GM10266 (cell line): Measurements from ENCODE around the gene BPGM.

Source experiments
- DNase-seq: peaks from one replicate; pipeline ENCODE4 v3.0.0; 2012; ENCODE audit errors: extremely low spot score
- TF ChIP-seq, protein P1 (sequence below): IDR thresholded peaks from 2 replicates; pipeline ENCODE4 v1.5.1; 2012; ENCODE audit warnings: mild to moderate bottlenecking, low read depth; ENCODE audit not compliant: control insufficient read depth, insufficient read depth; ENCODE audit errors: missing control alignments

Gene BPGM

DNA sequence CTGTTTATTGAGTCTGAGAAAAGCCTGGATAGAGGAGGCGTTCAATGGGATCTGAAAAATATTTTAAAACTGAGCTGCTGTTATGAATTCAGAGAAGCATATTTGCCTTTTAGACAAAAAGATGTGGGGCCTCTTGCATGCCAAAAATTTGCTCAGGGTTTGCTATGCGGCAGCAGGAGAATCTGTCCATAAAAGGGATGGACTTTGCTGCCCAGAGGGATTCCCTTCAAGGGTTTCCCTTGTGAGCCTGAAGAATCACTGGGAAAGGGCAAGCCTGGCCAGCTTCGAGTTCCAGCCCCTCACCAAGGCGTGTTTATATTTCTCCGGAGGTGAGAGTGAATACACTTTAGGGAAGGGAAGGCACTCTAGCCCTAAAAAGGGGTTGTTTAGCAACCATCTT, 77.2 kb downstream of the BPGM start:
- TF ChIP-seq, protein P1, sequence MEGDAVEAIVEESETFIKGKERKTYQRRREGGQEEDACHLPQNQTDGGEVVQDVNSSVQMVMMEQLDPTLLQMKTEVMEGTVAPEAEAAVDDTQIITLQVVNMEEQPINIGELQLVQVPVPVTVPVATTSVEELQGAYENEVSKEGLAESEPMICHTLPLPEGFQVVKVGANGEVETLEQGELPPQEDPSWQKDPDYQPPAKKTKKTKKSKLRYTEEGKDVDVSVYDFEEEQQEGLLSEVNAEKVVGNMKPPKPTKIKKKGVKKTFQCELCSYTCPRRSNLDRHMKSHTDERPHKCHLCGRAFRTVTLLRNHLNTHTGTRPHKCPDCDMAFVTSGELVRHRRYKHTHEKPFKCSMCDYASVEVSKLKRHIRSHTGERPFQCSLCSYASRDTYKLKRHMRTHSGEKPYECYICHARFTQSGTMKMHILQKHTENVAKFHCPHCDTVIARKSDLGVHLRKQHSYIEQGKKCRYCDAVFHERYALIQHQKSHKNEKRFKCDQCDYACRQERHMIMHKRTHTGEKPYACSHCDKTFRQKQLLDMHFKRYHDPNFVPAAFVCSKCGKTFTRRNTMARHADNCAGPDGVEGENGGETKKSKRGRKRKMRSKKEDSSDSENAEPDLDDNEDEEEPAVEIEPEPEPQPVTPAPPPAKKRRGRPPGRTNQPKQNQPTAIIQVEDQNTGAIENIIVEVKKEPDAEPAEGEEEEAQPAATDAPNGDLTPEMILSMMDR, result no peak
- DNase-seq, result no peak

DNA sequence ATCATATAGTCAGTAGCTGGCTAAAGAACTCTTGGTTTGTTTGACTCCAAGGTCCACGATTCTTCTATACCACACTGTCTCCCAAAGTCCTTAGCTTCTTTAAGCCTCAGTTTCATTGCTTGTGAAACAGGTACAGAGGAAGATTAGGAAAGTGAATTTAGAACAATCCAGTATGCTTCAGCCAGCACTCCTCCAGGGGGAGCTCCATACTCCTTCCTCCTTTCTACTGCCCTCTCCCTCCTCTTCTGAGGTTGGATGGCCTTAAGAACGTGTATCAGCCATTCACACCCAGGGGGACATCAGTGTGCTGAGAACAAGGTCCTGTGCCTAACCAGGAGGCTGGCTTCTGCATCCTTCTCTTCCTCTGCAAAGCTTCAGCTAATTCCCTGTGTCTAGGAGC, 78.0 kb downstream of the BPGM start:
- peak; percentile 28 for DNase-seq
- TF ChIP-seq, protein P1, result peak; percentile 59

DNA sequence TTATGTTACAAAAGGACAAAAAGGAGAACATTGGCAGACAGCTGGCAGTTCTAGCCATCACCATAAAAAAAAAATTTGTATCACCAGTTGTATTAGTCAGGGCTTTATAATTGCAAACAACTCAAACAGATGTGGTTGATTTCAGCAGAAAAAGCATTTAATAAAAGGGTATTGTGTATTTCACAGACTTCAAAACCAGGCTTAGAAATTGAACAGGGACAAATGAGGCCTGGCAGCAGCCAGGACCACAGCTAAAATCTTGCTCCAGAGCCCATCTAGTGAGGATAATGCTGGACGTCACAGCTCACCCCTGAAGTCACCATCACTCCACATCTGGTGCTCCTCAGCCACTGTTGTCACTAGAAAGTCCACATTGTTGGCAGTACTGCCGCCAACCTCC, 79.9 kb downstream of the BPGM start:
- TF ChIP-seq, protein P1, result no peak
- no peak for DNase-seq

DNA sequence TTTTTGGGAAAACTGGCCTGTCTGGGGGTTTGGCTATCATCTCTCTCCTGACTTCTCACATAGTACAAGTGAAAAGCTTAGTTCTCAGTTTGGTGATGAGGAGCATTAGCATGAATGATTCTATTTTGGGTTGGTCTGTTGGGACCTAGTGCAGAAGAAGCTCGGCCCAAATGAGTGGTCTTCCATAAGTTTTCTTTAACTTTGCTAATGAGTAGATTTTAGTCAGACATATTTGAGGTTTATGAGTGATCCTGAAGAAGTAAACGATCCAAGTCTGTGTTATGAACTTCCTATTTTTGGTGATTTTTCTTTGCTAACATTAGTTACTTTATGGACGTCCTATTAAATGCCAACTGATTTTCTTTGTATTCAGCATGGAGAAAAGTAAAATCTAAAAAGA, 81.1 kb downstream of the BPGM start:
- no peak for DNase-seq
- TF ChIP-seq, protein P1, result no peak
